ENCODE results near the gene MRPL47.

GRCh38 chr3:179604321-179605078 is at the start of gene MRPL47, which contains the start of gene NDUFB5:
- no peak for TF ChIP-seq CTCF (IDR thresholded peaks at IDR 0.05)
- no peak for TF ChIP-seq ZFX (IDR thresholded peaks at IDR 0.05; ENCODE audit: borderline replicate concordance)
